TTC549 (cell line): ENCODE measurements around the gene POLR1B.
"Not testable (repeated sequence)": the region's sequence is repeated elsewhere in the genome, so short reads cannot be mapped to it uniquely, and the experiment has no call there.

Experiments
- FAIRE-seq: peaks from 2 replicates; lab custom pipeline; 2012; peaks lifted over from hg19 to GRCh38; lab: Jason Lieb, UNC

Gene POLR1B

GRCh38 chr2:112603731-112604130 lies 61.5 kb downstream of the POLR1B start:
- no peak for FAIRE-seq

GRCh38 chr2:112604952-112605351 lies 62.7 kb downstream of the POLR1B start:
- FAIRE-seq = no peak

GRCh38 chr2:112605926-112606325 lies 63.7 kb downstream of the POLR1B start:
- FAIRE-seq = no peak

- FAIRE-seq = no peak
These were observed 64.3 kb downstream of the POLR1B start for GRCh38 chr2:112606547-112606946.

GRCh38 chr2:112607680-112608438 lies 65.6 kb downstream of the POLR1B start:
- FAIRE-seq = no peak

GRCh38 chr2:112609320-112609719 lies 67.1 kb downstream of the POLR1B start:
- not testable (repeated sequence) for FAIRE-seq

GRCh38 chr2:112612283-112612682 lies 70.0 kb downstream of the POLR1B start:
- FAIRE-seq = not testable (repeated sequence)

GRCh38 chr2:112614201-112614840 lies 72.1 kb downstream of the POLR1B start:
- FAIRE-seq = no peak

- no peak for FAIRE-seq
These were observed 72.8 kb downstream of the POLR1B start for GRCh38 chr2:112615051-112615450.

GRCh38 chr2:112615798-112616197 lies 73.5 kb downstream of the POLR1B start:
- not testable (repeated sequence) for FAIRE-seq

- FAIRE-seq = no peak
These were observed 76.1 kb downstream of the POLR1B start for GRCh38 chr2:112618383-112618782.

GRCh38 chr2:112621790-112622527 lies 79.7 kb downstream of the POLR1B start:
- FAIRE-seq = no peak

GRCh38 chr2:112622528-112622849 lies 80.2 kb downstream of the POLR1B start:
- no peak for FAIRE-seq

GRCh38 chr2:112623913-112624777 lies 81.9 kb downstream of the POLR1B start:
- FAIRE-seq = no peak

- no peak for FAIRE-seq
These were observed 83.3 kb downstream of the POLR1B start for GRCh38 chr2:112625474-112626114.

- FAIRE-seq = no peak
These were observed 84.4 kb downstream of the POLR1B start for GRCh38 chr2:112626604-112627059.
